ENCODE measurements around the gene PARP12.
"Not testable (repeated sequence)": the region's sequence is repeated elsewhere in the genome, so short reads cannot be mapped to it uniquely, and the experiment has no call there.

PARP12 gene

GRCh38 chr7:140062528-140063299 lies at the start of gene PARP12:
TSS of gene PARP12 (minus strand) at chr7:140062951. CDS start at chr7:140062847, 104 bp downstream.
- Histone ChIP-seq H3K27ac (ENCODE audit: low read depth, low read length) (peak within 1 kb of the TSS; percentile 90), H3K4me3 (ENCODE audit: low read length) (peak within 1 kb of the TSS; percentile 84), H3K27me3 (ENCODE audit: control insufficient read depth, insufficient read depth, low read length) (no peaks in the 10 kb centered on the region), H3K4me1 (ENCODE audit: control insufficient read depth, insufficient read depth, low read length) (no peaks in the 10 kb centered on the region), H3K36me3 (ENCODE audit: control insufficient read depth, insufficient read depth, low read length) (no peaks in the 10 kb centered on the region), H3K9ac (ENCODE audit: low read length) (peak within 1 kb of the TSS; percentile 57)

- peaks cover 16% of the 10 kb centered on the region for H3K36me3 ChIP-seq (ENCODE audit: control insufficient read depth, insufficient read depth, low read length)
- H3K4me3 ChIP-seq (ENCODE audit: low read length); H3K27me3 ChIP-seq (ENCODE audit: control insufficient read depth, insufficient read depth, low read length); H3K4me1 ChIP-seq (ENCODE audit: control insufficient read depth, insufficient read depth, low read length); H3K27ac ChIP-seq (ENCODE audit: low read depth, low read length); H3K9ac ChIP-seq (ENCODE audit: low read length): not testable (repeated sequence)
These were observed 46.0 kb upstream of the PARP12 start for GRCh38 chr7:140108777-140109176.

GRCh38 chr7:140096459-140096858 lies 33.7 kb upstream of the PARP12 start:
- Histone ChIP-seq H3K4me1 (ENCODE audit: control insufficient read depth, insufficient read depth, low read length) (no peaks in the 10 kb centered on the region), H3K36me3 (ENCODE audit: control insufficient read depth, insufficient read depth, low read length) (peaks cover 24% of the 10 kb centered on the region), H3K9ac (ENCODE audit: low read length) (no peak overlapping the region), H3K4me3 (ENCODE audit: low read length) (no peak overlapping the region), H3K27ac (ENCODE audit: low read depth, low read length) (no peak overlapping the region), H3K27me3 (ENCODE audit: control insufficient read depth, insufficient read depth, low read length) (no peaks in the 10 kb centered on the region)

GRCh38 chr7:140093375-140093774 lies 30.6 kb upstream of the PARP12 start:
- H3K9ac ChIP-seq (ENCODE audit: low read length) = no peak overlapping the region
- no peaks in the 10 kb centered on the region for H3K4me1 ChIP-seq (ENCODE audit: control insufficient read depth, insufficient read depth, low read length)
- H3K27ac ChIP-seq (ENCODE audit: low read depth, low read length) = no peak overlapping the region
- no peak overlapping the region for H3K4me3 ChIP-seq (ENCODE audit: low read length)
- H3K36me3 ChIP-seq (ENCODE audit: control insufficient read depth, insufficient read depth, low read length) = peaks cover 26% of the 10 kb centered on the region
- H3K27me3 ChIP-seq (ENCODE audit: control insufficient read depth, insufficient read depth, low read length) = no peaks in the 10 kb centered on the region

GRCh38 chr7:140085447-140085846 lies 22.7 kb upstream of the PARP12 start:
- Histone ChIP-seq H3K4me1 (ENCODE audit: control insufficient read depth, insufficient read depth, low read length) (no peaks in the 10 kb centered on the region), H3K36me3 (ENCODE audit: control insufficient read depth, insufficient read depth, low read length) (peaks cover 2% of the 10 kb centered on the region), H3K27ac (ENCODE audit: low read depth, low read length) (no peak overlapping the region), H3K27me3 (ENCODE audit: control insufficient read depth, insufficient read depth, low read length) (no peaks in the 10 kb centered on the region), H3K4me3 (ENCODE audit: low read length) (no peak overlapping the region), H3K9ac (ENCODE audit: low read length) (no peak overlapping the region)

GRCh38 chr7:140084972-140085371 lies 22.2 kb upstream of the PARP12 start:
- no peak overlapping the region for H3K4me3 ChIP-seq (ENCODE audit: low read length)
- no peaks in the 10 kb centered on the region for H3K4me1 ChIP-seq (ENCODE audit: control insufficient read depth, insufficient read depth, low read length)
- H3K36me3 ChIP-seq (ENCODE audit: control insufficient read depth, insufficient read depth, low read length) = peaks cover 2% of the 10 kb centered on the region
- H3K9ac ChIP-seq (ENCODE audit: low read length) = no peak overlapping the region
- no peaks in the 10 kb centered on the region for H3K27me3 ChIP-seq (ENCODE audit: control insufficient read depth, insufficient read depth, low read length)
- no peak overlapping the region for H3K27ac ChIP-seq (ENCODE audit: low read depth, low read length)

GRCh38 chr7:140084142-140084655 lies 21.4 kb upstream of the PARP12 start:
- H3K27me3 ChIP-seq (ENCODE audit: control insufficient read depth, insufficient read depth, low read length) = no peaks in the 10 kb centered on the region
- no peaks in the 10 kb centered on the region for H3K4me1 ChIP-seq (ENCODE audit: control insufficient read depth, insufficient read depth, low read length)
- peaks cover 2% of the 10 kb centered on the region for H3K36me3 ChIP-seq (ENCODE audit: control insufficient read depth, insufficient read depth, low read length)
- H3K9ac ChIP-seq (ENCODE audit: low read length) = no peak overlapping the region
- H3K27ac ChIP-seq (ENCODE audit: low read depth, low read length) = no peak overlapping the region
- H3K4me3 ChIP-seq (ENCODE audit: low read length) = no peak overlapping the region

GRCh38 chr7:140082770-140083169 lies 20.0 kb upstream of the PARP12 start:
- H3K27me3 ChIP-seq (ENCODE audit: control insufficient read depth, insufficient read depth, low read length) = no peaks in the 10 kb centered on the region
- no peak overlapping the region for H3K4me3 ChIP-seq (ENCODE audit: low read length)
- no peak overlapping the region for H3K27ac ChIP-seq (ENCODE audit: low read depth, low read length)
- no peaks in the 10 kb centered on the region for H3K4me1 ChIP-seq (ENCODE audit: control insufficient read depth, insufficient read depth, low read length)
- no peak overlapping the region for H3K9ac ChIP-seq (ENCODE audit: low read length)
- H3K36me3 ChIP-seq (ENCODE audit: control insufficient read depth, insufficient read depth, low read length) = peaks cover 2% of the 10 kb centered on the region

- Histone ChIP-seq H3K4me3 (ENCODE audit: low read length) (no peak overlapping the region), H3K4me1 (ENCODE audit: control insufficient read depth, insufficient read depth, low read length) (no peaks in the 10 kb centered on the region), H3K9ac (ENCODE audit: low read length) (no peak overlapping the region), H3K27me3 (ENCODE audit: control insufficient read depth, insufficient read depth, low read length) (no peaks in the 10 kb centered on the region), H3K36me3 (ENCODE audit: control insufficient read depth, insufficient read depth, low read length) (no peaks in the 10 kb centered on the region), H3K27ac (ENCODE audit: low read depth, low read length) (no peak overlapping the region)
These were observed 19.1 kb upstream of the PARP12 start for GRCh38 chr7:140081774-140082425.

- Histone ChIP-seq H3K27ac (ENCODE audit: low read depth, low read length) (no peak overlapping the region), H3K27me3 (ENCODE audit: control insufficient read depth, insufficient read depth, low read length) (no peaks in the 10 kb centered on the region), H3K9ac (ENCODE audit: low read length) (no peak overlapping the region), H3K4me3 (ENCODE audit: low read length) (no peak overlapping the region), H3K36me3 (ENCODE audit: control insufficient read depth, insufficient read depth, low read length) (no peaks in the 10 kb centered on the region), H3K4me1 (ENCODE audit: control insufficient read depth, insufficient read depth, low read length) (no peaks in the 10 kb centered on the region)
These were observed 18.2 kb upstream of the PARP12 start for GRCh38 chr7:140080919-140081318.

GRCh38 chr7:140079121-140079536 lies 16.4 kb upstream of the PARP12 start:
- Histone ChIP-seq H3K27me3 (ENCODE audit: control insufficient read depth, insufficient read depth, low read length) (no peaks in the 10 kb centered on the region), H3K4me1 (ENCODE audit: control insufficient read depth, insufficient read depth, low read length) (no peaks in the 10 kb centered on the region), H3K4me3 (ENCODE audit: low read length) (no peak overlapping the region), H3K36me3 (ENCODE audit: control insufficient read depth, insufficient read depth, low read length) (no peaks in the 10 kb centered on the region), H3K27ac (ENCODE audit: low read depth, low read length) (no peak overlapping the region), H3K9ac (ENCODE audit: low read length) (no peak overlapping the region)

GRCh38 chr7:140078392-140078791 lies 15.6 kb upstream of the PARP12 start:
- Histone ChIP-seq H3K27ac (ENCODE audit: low read depth, low read length) (no peak overlapping the region), H3K27me3 (ENCODE audit: control insufficient read depth, insufficient read depth, low read length) (no peaks in the 10 kb centered on the region), H3K4me1 (ENCODE audit: control insufficient read depth, insufficient read depth, low read length) (no peaks in the 10 kb centered on the region), H3K4me3 (ENCODE audit: low read length) (no peak overlapping the region), H3K9ac (ENCODE audit: low read length) (no peak overlapping the region), H3K36me3 (ENCODE audit: control insufficient read depth, insufficient read depth, low read length) (no peaks in the 10 kb centered on the region)
